Cardiac fibroblast (primary cell): ENCODE measurements around the gene SLC36A2.

ENCODE experiments used
- DNase-seq, 2 donors: peaks; one replicate each; pipeline versions ENCODE4 v3.0.0 to v3.0.0-alpha.2; 2010; ENCODE audit warnings: low read depth in 2 of 2
- H3K4me3 ChIP-seq, 2 donors: replicated peaks in 1 of 2; 1 replicate in 1 of 2; 2 replicates in 1 of 2; pipeline ENCODE4 v1.5.1; 2011; ENCODE audit warnings: low read depth in 2 of 2, low read length in 2 of 2, mild to moderate bottlenecking in 2 of 2, moderate library complexity in 1 of 2
- CTCF ChIP-seq: IDR thresholded peaks from one replicate; pipeline ENCODE4 v1.5.1; 2011; ENCODE audit warnings: low read depth, mild to moderate bottlenecking, low read length, inconsistent platforms

The SLC36A2 gene

DNA sequence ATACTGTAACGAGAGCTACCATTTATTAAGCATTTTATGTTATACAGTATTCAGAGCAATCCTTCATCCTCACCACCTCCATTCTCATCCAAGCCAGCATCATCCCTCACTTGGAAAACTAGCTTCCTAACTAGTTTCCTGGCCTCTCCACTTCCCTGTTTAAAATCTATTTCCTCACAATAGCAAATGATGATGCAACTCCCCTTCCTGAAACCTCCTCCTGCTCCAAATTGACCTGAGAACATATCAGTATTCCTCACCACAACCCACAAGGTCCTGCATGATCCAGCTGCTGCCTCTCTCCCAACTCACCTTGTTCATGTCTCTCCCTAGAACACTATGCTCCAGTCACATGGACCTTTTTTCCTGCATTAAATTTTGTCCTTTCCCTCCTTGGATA, 4.3 kb upstream of the SLC36A2 start:
- TF ChIP-seq CTCF, result no peak

GRCh38 chr5:151348789-151349188, 1.4 kb upstream of the SLC36A2 start:
- no peak for TF ChIP-seq CTCF
- DNase-seq, result no peak

More for the DNA sequence above, 4.3 kb upstream of the SLC36A2 start:
- no peak overlapping the region for H3K4me3 ChIP-seq
- DNase-seq, result no peak

DNA sequence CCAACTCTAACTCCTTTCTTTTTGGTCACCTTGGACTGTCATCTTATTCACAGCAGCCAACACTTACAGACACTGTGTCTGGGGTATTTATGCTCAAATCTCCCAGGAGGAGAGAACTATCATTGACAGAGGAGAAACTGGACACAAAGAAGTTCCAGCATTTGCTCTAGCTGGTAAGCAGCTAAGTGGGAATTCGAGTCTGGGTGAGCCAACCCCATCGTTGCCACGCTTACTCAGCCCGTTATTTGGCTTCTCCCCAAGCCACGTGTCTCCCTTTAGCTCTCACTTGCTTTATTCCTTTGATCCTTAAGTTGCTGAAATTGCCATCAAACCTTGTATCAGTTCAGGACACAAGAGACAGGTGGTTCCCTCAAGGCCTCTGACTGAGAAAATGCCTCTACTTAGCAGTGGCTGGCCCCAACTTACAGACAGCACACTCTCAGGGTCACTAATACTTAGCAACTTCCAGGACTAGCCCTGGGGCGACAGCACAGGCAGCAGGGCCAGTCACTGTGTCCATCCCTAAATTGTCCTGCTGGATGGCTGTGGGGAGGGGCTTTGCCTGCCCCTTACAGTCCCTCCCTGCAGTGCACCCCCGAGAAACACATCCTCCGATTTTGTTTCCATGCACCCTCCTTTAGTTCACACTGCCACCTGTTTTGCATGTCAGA, 1.4 kb downstream of the SLC36A2 start:
- no peak overlapping the region for H3K4me3 ChIP-seq

More at GRCh38 chr5:151348789-151349188, 1.4 kb upstream of the SLC36A2 start:
- no peak overlapping the region for H3K4me3 ChIP-seq

GRCh38 chr5:151345187-151345807, 2.1 kb downstream of the SLC36A2 start:
- no peak for DNase-seq
- no peak overlapping the region for H3K4me3 ChIP-seq
- TF ChIP-seq CTCF, result no peak

More for the DNA sequence above, 1.4 kb downstream of the SLC36A2 start:
- peak; percentile 13 to 32 for DNase-seq
- no peak for TF ChIP-seq CTCF

DNA sequence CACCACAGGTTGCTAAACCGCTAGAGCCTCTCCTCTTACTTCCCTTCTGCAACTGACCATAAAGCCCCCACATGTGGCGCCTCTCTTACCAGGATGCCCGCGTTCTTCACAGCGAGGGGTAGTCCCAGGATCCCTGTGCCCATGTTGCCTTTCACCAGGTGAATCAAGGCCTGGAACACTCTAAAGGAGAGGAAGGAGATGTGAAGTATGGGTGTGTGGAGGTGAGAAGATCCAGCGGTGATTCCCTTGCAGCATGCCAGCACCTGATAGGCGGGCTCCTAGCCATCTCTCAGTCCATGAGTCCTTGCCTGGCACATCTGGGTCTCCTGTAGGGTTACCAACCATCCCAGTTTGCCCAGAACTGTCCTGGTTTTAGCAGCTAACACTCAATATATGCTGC, 3.3 kb downstream of the SLC36A2 start:
- no peak for TF ChIP-seq CTCF
- H3K4me3 ChIP-seq, result no peak overlapping the region
- no peak for DNase-seq

DNA sequence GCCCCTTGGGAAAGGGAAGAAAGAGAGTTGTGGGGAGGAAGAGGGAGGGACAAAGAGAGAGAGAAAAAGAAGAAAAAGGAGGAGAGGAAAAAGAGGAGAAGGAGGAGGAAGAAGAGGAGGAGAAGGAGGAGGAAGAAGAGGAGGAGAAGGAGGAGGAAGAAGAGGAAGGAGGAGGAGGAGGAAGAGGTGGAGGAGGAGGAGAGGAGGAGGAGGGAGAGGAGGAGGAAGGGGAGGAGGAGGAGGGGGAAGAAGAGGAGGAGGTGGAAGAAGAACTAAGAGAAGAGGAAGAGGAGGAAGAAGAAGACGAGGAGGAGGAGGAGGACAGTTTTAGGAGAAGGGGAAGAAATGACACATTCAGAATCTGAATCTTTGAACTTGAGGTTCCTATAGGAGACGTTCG, 7.4 kb downstream of the SLC36A2 start:
- TF ChIP-seq CTCF, result no peak
- no peak overlapping the region for H3K4me3 ChIP-seq
- DNase-seq, result no peak
